Dedifferentiated amniotic fluid mesenchymal stem cell (primary cell): ENCODE results near the gene NFIA.

Experiments used
- DNase-seq: peaks from one replicate; pipeline ENCODE4 v3.0.0-alpha.2; 2016; ENCODE audit errors: extremely low spot score

The NFIA gene

GRCh38 chr1:61370177-61370912 lies 288.0 kb downstream of the NFIA start:
- no peak for DNase-seq

GRCh38 chr1:61370913-61371279 lies 288.5 kb downstream of the NFIA start:
- DNase-seq: no peak

- no peak for DNase-seq
These were observed 290.6 kb downstream of the NFIA start for GRCh38 chr1:61372944-61373343.

GRCh38 chr1:61374156-61374555 lies 291.8 kb downstream of the NFIA start:
- DNase-seq: no peak

- DNase-seq: no peak
These were observed 292.9 kb downstream of the NFIA start for GRCh38 chr1:61375082-61375880.

- no peak for DNase-seq
These were observed 293.8 kb downstream of the NFIA start for GRCh38 chr1:61376151-61376550.

- no peak for DNase-seq
These were observed 295.0 kb downstream of the NFIA start for GRCh38 chr1:61377242-61377958.

GRCh38 chr1:61378494-61379180 lies 296.3 kb downstream of the NFIA start:
- no peak for DNase-seq

GRCh38 chr1:61379693-61380092 lies 297.3 kb downstream of the NFIA start:
- no peak for DNase-seq

GRCh38 chr1:61380561-61380960 lies 298.2 kb downstream of the NFIA start:
- DNase-seq: no peak

- no peak for DNase-seq
These were observed 304.0 kb downstream of the NFIA start for GRCh38 chr1:61386323-61386722.

- DNase-seq: no peak
These were observed 304.4 kb downstream of the NFIA start for GRCh38 chr1:61386770-61387169.

GRCh38 chr1:61387829-61388228 lies 305.5 kb downstream of the NFIA start:
- no peak for DNase-seq

GRCh38 chr1:61388566-61388965 lies 306.2 kb downstream of the NFIA start:
- no peak for DNase-seq

GRCh38 chr1:61389194-61389925 lies 307.0 kb downstream of the NFIA start:
- no peak for DNase-seq

- DNase-seq: no peak
These were observed 307.8 kb downstream of the NFIA start for GRCh38 chr1:61389926-61390845.

GRCh38 chr1:61391730-61392129 lies 309.4 kb downstream of the NFIA start:
- DNase-seq: no peak

- no peak for DNase-seq
These were observed 310.3 kb downstream of the NFIA start for GRCh38 chr1:61392409-61393242.

- no peak for DNase-seq
These were observed 311.2 kb downstream of the NFIA start for GRCh38 chr1:61393575-61393974.
